SK-N-SH (cell line): Measurements from ENCODE around the gene DGKD.

Experiments
- CTCF ChIP-seq: fragments of 200-600 bp; sonication (generic); IDR thresholded peaks from 2 replicates; pipeline ENCODE4 v1.6.1; 2017; ENCODE audit warnings: antibody characterized with exemption, mild to moderate bottlenecking, moderate library complexity
- EP300 ChIP-seq, 2 experiments: IDR thresholded peaks; 2 replicates each; pipeline versions ENCODE4 v1.4.0 to v1.6.1; 2012; ENCODE audit warnings: borderline replicate concordance in 1 of 2, low read depth in 1 of 2, low read length in 1 of 2
- GABPA ChIP-seq: IDR thresholded peaks from 2 replicates; pipeline ENCODE4 v1.4.0; 2012; ENCODE audit warnings: low read depth, mild to moderate bottlenecking
- GATA2 ChIP-seq: sonication (generic); formaldehyde crosslinking; IDR thresholded peaks from 2 replicates; pipeline ENCODE4 v1.5.0; 2020; ENCODE audit warnings: mild to moderate bottlenecking, missing genetic modification reagents
- JUND ChIP-seq: IDR thresholded peaks from 2 replicates; pipeline ENCODE4 v1.4.0; 2012
- MAX ChIP-seq: IDR thresholded peaks from 2 replicates; pipeline ENCODE4 v1.4.0; 2012; ENCODE audit warnings: low read depth
- MEF2A ChIP-seq: IDR thresholded peaks from 2 replicates; pipeline ENCODE4 v1.4.0; 2012; ENCODE audit warnings: low read depth, borderline replicate concordance
- MXI1 ChIP-seq: IDR thresholded peaks from 2 replicates; pipeline ENCODE4 v1.6.1; 2012; ENCODE audit warnings: mild to moderate bottlenecking, low read depth, low read length, improper control_type of control experiment
- RAD21 ChIP-seq: IDR thresholded peaks from 2 replicates; pipeline ENCODE4 v1.6.1; 2012; ENCODE audit warnings: mild to moderate bottlenecking, low read length
- REST ChIP-seq: IDR thresholded peaks from 2 replicates; pipeline ENCODE4 v1.6.1; 2012; ENCODE audit warnings: mild to moderate bottlenecking, low read depth, low read length, moderate library complexity
- RFX5 ChIP-seq: IDR thresholded peaks from 2 replicates; pipeline ENCODE4 v1.6.1; 2012; ENCODE audit warnings: mild to moderate bottlenecking, improper control_type of control experiment, low read length
- SMC3 ChIP-seq: IDR thresholded peaks from 2 replicates; pipeline ENCODE4 v1.6.1; 2012; ENCODE audit warnings: low read depth, low read length, improper control_type of control experiment
- TAF1 ChIP-seq: IDR thresholded peaks from 2 replicates; pipeline ENCODE4 v1.6.1; 2012; ENCODE audit warnings: low read depth, mild to moderate bottlenecking, low read length, moderate library complexity, borderline replicate concordance

GRCh38 chr2:233447506-233448219 is 93.4 kb downstream of the DGKD start:
- TF ChIP-seq TAF1 (no peak), REST (no peak), GATA2 (CRISPR knock-in tag) (no peak), RFX5 (no peak), RAD21 (no peak), EP300 (IDR thresholded peaks at IDR 0.05; ENCODE audit: borderline replicate concordance in 1 of 2, low read depth in 1 of 2, low read length in 1 of 2) (no peak), MXI1 (no peak), SMC3 (no peak), MAX (no peak), CTCF (no peak), JUND (no peak), MEF2A (no peak), GABPA (no peak)
